Astrocyte of the hippocampus (primary cell): ENCODE data around the gene ZBED3.

Experiments used
- DNase-seq: peaks from one replicate; pipeline ENCODE4 v3.0.0; 2011; ENCODE audit warnings: low read depth, low spot score

Gene ZBED3

DNA sequence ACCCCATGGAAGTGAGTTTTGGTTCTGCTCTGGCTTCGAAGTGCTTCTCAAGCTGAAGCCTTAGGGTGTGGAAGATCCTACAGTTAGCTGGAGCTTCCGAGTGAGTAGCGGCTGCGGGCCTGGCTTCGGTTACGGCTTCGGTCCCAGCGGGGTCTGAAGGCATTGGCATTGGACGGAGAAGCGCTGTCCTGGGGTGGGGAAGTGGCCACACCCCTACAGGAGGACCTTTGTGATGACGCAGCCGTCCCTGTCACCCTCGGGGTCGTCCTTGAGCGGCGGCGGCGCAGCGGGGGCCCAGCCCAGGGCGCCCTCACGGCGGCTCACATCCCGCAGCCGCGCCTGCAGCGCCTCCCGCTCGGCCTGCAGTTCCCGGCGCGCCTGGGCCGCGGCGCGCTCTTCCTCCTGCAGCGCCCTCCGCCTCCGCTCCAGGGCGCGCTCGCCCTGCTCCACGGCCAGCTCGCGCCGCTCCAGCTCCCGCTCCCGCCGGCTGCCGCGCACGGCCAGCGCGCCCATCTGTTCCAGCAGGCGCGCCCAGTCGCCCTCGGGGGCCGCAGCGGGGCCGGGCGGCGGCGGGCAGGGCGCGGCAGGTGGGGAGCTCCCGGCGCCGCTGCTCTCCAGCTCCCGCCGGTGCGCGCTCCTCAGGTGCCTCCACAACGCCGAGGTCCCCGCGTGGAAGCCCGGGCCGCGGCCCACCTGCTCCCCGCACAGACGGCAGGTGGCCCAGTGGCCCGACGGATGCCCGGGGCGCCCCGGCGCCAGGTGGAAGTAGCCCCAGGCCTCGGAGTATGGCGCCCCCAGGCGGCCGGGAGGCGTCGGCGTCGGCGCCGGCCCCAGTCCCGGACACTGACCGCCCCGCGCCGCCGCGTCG, 9.9 kb downstream of the ZBED3 start:
- DNase-seq = peak; percentile 89

DNA sequence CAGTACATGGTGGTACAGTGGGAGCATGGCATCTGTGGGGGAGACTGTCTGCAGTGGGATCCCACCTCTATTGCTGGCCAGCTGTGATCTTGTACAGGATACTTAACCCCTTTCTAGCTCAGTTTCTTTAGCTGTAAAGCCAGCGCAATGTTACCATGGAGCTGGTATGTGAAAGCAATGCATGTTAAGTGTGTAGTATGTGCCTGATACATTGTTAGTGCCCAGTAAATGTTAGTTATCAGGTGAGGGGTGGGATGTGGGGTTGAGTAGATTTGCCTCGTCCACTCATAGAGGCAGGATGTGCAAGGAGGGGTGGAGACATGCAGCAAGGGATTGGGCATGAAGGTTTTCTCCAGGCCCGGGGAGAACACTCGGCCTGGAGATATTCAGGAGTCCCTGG, 12.3 kb downstream of the ZBED3 start:
- DNase-seq = no peak

DNA sequence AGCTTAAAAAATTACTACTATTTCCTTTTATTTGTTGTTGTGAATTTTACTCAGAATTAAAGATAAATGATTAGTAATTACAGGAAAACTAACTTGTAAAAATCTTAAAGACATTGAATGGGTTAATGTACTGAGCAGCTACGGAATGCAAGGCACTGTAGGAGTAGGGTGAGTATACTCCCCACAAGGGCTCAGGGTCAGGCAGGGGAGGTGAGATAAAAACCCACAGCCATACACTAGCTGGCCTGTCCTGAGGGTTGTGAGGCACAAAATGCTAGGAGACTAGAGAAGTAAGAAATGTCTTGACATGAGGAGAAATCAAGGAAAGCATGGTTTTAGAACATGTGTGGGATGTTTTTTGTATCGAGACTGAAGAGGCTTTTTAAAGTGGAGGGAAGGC, 13.4 kb downstream of the ZBED3 start:
- no peak for DNase-seq

DNA sequence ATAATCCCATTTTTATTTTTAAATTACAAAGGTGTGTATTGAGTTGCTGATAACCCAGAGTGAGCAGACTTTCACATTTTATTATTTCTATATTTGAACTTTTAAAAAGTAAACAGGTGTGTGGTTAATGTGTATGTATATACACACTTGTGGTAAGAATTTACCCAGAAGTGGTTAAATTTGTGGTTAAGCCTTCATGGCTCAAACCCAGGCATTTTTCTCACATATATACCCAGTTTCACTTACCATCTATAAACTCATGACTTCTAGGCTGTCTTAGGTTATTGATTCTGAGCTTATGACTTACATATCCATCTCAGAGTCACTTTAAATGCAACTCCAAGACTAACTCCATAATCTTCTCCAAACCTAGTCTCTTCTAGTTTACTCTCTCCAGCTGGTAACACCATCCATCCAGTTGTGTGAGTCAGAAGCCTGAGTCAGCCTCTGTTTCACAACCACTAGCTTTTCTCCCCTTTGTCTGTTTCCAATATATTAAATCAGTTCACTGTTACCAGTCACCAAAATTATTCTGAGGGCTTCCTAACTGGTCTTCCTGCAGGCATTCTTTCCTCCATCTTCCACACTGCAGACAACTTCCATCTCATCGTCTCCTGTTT, 20.2 kb downstream of the ZBED3 start:
- DNase-seq = peak; percentile 76

DNA sequence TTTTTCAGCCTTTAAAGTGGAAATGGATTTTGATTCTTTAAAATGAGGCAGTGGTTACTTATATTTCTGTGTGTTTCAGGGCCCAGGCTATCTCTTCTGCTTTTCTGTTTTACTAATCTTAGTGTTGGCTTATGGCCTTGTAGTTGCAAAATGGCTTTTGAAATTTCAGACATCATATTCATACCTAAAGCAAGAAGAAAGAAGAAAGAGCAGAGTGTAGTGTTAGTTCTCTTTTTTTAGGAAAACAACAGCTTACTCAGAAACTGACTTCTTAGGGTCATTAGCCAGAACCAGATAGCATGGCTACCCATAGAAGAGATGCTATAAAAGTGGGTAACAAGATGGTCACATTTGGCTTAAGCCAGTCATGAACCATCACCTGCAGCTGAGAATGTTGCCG, 20.9 kb downstream of the ZBED3 start:
- no peak for DNase-seq

DNA sequence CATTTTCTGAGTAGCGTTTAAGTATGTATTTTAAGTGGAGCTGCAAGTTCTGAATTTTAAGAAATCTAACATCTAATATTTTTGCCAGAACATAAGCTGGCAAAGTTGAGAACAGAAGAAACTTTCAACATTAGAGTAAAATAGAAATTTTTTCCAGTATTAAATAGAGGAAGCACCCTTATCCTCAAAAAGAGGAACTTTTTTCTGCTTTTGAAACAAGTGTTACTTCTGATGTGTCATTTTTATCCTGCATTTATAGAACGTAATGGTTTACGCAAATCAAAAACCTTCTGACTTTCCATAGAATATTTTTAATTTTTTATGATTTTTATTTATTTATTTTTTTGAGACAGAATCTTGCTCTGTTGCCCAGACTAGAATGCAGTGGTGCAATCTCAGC, 21.8 kb downstream of the ZBED3 start:
- DNase-seq = no peak

DNA sequence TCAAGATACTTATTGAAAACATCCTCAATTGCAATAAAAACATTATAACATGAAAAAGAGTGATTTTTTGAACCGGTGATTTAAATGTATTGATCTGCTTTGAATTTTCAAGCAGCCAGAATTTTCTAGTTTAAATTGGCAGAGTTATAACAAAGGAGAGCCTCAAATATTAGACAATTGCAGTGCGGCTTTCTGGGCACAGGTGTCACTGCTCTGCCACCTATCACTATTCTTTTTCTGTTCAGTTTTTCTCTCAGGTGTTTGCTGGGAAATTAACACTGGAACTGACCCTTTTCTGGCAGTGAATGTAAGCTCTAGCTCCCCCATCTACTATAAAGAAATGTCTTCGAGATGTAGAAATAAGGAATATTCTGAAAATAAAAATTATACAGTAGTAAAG, 23.0 kb downstream of the ZBED3 start:
- no peak for DNase-seq

DNA sequence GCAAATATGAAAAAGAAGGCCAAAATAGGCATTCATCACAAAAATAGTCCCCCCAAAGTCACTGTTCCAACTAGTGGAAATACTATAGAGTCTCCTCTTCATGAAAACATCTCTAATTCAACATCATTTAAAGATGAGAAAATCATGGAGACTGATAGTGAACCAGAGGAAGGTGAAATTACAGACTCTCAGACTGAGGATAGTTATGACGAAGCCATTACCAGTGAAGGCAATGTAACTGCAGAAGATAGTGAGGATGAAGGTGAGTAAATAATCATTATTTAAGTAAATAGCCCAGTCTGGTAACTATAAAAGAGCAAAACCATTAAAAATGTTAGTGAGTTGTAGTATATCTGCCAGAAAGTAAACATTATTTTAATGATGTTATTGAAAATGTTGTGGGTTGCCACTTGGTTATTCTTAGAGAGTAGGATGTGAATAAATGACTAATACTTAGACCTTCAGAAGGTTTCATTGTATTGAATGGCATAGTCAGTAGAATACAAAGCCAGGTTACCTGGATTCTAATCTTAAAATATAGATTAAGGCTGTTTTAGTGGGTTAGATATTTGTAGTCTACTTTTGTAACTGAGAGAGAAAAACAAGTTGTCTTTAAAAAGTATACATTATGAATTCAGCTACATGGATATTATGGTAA, 40.5 kb downstream of the ZBED3 start:
- no peak for DNase-seq

DNA sequence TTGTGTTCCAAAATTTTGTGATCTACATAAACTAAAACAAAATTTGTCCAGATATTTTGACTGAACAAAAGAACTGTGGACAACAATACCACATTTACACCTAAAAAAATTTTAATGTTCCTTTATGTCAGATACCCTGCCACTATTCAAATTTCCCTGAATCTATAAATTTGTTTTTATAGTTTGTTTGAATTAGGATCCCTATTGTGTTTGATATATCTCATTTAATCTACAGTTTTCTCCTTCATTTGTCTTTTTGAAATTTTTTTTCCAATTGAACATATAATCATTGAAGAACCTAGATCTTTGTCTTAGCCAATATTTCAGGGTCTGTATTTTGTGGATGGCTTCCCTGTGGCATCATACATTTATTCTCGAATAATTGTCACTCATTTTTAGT, 51.1 kb downstream of the ZBED3 start:
- no peak for DNase-seq

DNA sequence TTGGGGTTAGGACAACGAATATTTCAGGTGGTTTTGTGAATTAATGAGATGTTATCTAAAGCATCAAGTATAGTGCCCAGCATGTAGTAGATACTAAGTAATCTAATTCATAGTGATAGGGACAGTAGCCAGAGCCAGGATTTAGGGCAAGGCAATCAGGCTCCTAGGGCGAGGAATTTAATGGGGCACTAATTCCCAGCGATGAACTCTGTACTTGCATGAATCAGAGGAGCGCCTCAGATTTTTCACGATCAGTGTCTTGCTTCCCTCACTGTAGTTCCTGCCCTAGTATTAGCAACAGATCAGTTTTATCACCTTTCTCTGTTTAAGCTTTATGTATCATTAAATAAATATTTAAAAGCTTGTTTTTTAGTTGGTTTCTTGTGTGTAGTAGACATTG, 53.7 kb downstream of the ZBED3 start:
- no peak for DNase-seq

DNA sequence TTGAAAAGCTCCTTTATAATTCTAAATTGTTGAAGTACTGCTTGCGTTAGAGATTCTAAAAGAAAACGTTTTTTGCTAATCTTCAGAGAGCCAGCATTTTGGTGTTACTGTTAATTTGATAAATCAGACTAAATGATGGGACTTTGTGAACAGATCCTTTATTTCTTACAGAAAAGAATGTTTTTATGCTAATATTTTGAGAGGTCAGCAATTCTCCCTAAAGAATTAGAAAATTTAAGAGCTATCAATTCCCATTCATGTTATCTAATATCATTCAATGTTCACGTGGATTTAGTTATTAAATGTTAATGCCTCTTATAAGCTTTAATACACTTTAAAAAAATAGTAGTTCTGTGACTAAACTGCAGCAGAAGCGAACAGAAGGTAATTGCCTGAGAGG, 54.5 kb downstream of the ZBED3 start:
- no peak for DNase-seq

DNA sequence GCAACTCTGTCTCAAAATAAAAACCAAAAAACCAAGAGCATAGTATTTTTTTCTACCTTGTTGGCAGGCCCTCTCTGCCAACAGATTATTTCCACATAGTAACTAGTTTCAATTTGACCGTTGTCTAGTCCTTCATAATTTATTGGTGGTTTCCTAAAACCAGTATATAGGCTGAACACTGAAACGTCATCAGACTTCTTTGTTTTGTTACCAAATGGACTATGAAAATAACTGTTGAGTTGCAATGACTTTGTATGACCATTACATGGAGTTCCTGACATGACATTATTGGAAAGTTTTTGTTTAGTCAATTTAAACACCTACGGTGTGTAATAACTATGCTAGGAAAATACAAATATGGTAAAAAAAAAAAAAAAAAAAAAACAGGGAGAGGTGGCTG, 55.2 kb downstream of the ZBED3 start:
- no peak for DNase-seq

DNA sequence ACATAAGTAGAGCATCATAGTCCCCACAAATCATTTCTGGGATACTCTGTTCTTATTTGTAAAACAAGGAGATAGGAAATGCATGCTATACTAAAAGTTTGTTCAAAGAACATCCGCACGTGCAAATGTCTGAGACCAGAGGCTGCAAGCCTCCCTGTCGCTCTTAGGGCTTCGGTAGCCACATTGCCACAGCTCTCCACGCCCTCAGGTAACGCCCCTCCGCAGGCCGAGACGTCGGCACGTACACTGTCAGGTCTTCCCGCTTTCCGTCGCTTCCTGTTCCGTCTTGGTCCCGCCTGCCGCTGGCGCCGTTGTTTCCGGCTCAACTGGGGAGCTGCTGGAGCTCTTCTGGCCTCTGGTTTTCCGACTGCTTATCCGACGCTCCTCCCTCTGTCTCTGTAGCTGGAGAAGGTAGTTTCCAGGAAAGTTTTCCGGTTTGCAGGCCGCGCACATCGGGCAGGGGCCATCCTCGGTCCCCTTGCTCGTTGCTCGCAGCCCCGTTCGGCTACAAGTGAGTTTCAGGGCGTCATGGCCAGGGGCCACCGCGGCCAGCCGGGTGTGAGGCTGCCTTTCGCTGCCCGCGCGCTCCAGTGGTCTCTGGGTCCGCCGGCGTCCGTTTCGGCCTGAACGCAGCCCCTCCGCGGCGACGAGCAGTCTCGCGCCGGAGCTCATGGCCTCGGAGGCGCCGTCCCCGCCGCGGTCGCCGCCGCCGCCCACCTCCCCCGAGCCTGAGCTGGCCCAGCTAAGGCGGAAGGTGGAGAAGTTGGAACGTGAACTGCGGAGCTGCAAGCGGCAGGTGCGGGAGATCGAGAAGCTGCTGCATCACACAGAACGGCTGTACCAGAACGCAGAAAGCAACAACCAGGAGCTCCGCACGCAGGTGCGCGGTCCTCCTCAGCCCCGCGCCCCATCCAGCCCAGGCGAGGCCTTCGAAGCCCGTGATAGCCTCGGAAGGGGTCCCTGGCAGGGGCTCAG, 56.7 kb downstream of the ZBED3 start, which contains the start of gene AGGF1:
AGGF1 (plus strand) TSS at position 308 of the 975 bp plus-strand sequence; CDS start at position 671, 363 bp downstream.
- peak; percentile 96 for DNase-seq

DNA sequence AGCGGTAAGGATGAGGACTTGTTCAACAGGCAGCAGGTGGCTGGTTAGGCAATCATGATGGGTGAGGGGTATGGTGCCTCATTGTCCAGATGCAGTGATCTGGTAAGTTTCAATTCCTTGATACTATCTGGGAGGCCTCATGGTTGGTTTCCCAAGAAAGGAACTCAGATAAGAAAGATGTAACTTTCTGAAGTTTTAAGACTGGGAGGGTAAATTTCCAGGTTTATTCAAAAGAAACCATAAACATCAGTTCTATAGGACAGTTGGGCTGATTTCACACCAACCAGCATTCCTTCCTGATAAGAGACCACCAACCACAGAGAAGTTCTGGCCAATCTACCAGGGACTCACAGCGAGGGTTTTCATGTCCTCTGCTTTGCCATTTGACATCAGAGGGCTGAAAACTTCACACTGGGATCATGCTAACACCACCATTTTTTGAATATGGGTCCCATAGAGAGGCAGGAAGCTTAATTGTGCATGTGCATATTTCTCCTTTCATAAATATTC, 57.7 kb downstream of the ZBED3 start:
- no peak for DNase-seq

DNA sequence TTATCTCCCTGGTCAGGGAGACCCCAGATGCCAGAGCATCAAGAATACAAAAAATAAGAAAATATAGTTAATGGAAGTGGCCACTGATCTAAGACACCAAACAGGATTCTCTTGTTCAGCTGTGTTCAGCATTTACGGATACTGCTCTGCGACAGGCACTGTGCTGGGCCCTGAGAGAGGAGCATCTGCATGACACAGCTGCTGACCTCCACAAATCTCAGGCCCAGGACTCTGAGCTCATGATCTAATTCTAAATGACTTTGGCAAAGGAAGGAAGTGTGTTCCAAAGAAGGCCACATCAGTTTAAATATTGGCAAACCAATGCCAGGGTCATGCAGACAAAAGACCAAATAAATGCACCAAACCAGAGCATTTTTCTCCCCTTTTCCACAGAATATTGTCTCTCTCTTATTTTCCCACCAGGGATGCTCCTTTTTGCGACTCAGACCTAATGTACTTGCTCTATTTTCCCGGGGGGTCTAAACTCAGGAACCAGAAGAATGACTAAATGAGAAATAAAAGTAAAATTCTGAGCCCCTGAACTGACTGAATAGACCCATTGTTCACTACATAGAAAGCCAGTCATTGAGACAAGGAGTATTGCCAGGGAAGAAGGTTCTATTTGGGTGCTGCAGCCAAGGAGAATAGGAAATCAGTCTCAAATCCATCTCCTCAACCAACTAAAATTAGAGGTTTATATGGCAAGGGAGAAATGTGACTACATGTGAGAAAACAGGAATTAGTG, 58.3 kb downstream of the ZBED3 start:
- DNase-seq = no peak

DNA sequence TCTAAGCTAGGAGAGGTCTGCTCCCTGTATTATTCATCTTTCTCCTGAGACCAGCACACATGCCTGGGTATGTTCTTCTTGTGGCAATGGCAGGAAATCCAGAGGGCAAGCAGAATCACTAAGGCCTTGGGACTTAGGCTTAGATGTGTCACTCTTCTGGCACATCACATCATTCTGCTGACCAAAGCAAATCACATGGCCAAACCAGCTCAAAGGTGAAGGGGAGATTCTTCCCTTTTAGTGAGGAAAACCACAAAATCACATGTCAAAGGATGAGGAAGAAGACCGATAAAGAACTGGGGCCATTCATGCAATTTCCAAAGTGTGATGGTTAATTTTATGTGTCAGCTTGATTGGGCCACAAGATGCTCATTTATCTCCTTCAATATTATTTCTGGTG, 62.6 kb downstream of the ZBED3 start:
- DNase-seq = no peak

DNA sequence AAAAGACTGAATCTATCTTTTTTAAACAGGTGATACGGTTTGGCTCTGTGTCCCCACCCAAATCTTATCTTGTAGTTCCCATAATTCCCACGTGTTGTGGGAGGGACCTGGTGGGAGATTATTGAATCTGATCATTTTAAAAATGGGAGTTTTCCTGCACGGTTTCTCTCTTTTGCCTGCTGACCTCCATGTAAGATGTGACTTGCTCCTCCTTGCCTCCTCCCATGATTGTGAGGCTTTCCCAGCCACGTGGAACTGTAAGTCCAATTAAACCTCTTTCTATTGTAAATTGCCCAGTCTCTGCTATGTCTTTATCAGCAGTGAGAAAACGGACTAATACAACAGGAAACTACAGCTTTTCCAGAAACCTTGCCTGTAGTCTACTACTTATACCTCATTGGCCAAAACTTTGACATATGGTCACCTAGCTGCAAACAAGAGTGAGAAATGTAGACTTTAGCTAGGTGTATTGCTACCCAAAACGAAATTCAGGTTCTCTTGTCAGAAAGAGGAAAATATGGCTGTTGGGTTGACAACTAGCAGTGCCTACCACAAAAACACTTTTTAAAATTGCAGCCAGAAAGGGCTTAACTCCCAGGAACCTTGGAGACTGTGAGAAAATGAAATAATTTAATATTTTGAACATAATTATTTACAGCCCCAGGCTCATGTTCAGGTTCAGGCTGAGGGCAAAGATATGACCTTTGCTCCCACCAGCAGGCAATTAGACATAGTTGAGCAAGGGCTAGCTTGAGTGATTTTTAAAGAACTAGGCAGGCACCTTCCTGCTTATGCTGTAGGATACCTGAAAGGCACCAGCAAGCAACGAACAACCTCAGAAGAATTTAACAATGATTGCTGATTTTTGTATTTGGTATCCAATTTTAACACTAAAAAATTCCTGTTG, 64.3 kb downstream of the ZBED3 start:
- no peak for DNase-seq
